Skin epidermis (tissue), 12 donors: Measurements from ENCODE around the gene GYPC.
"Not testable (repeated sequence)": the region's sequence is repeated elsewhere in the genome, so short reads cannot be mapped to it uniquely, and the experiment has no call there.

Experiments
- H3K27ac ChIP-seq, 21 experiments: fragments of 200-600 bp; sonication (generic) in 11 of 21; one replicate each; pipeline ENCODE4 v1.5.0; 2020; ENCODE audit warnings: mild to moderate bottlenecking in 3 of 21, inconsistent platforms in 2 of 21, moderate library complexity in 2 of 21
- H3K4me3 ChIP-seq, 7 experiments: fragments of 200-600 bp; sonication (generic) in 2 of 7; one replicate each; pipeline ENCODE4 v1.5.0; 2020; ENCODE audit warnings: inconsistent platforms in 2 of 7, mild to moderate bottlenecking in 2 of 7, moderate library complexity in 1 of 7

Gene GYPC

GRCh38 chr2:126664234-126664633 lies 8.3 kb downstream of the GYPC start:
- Histone ChIP-seq H3K27ac (peak overlapping the region in 10 of 21 experiments; percentile 4 to 79 (median 40)), H3K4me3 (no peak overlapping the region)

DNA sequence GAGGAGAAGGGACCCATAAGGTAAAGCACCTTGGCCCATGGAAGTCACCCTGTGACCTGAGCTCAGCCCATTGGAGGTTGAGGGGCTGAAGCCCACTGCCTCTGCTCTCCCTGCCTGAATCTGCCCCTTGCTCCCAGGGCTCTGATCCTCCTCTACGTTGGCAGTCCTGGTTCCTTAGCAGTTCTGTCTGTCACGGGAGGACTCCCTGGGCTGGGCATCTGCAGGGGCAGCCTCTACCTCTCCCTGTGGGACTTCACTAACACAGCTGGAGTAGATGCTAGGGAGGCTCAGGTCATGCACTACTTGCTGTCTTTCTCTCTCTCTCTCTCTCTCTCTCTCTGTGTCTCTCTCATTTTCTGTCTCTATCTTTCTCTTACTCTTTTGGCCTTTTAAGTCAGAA lies 8.7 kb downstream of the GYPC start:
- Histone ChIP-seq H3K27ac (peak overlapping the region in 11 of 21 experiments; percentile 4 to 79 (median 38)), H3K4me3 (no peak overlapping the region)

DNA sequence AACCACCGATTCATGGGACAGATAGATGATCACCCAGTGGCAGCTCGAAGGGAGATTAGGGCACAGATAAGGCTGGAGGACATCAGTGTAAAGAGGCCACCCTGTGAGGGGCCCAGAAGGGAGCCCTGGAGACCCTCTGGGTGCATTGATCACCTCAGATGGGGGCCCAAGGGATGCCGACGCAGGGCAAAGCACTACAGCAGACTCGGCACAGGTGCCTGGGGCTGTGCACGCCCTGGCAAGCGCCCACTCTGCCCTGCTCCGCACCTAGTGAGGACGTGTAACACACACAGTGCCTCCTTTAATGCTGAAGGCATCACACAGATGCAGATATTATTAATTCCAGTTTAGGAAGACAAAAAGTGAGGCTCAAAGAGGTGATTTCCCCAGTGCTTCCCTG lies 9.5 kb downstream of the GYPC start:
- H3K4me3 ChIP-seq = no peak overlapping the region
- no peak overlapping the region for H3K27ac ChIP-seq

- H3K27ac ChIP-seq = no peak overlapping the region
These were observed 12.3 kb downstream of the GYPC start for GRCh38 chr2:126668254-126668653.

GRCh38 chr2:126669772-126670171 lies 13.8 kb downstream of the GYPC start:
- Histone ChIP-seq H3K4me3 (no peak overlapping the region), H3K27ac (peak overlapping the region in 4 of 21 experiments; percentile 5 to 54 (median 34))

More at GRCh38 chr2:126668254-126668653, 12.3 kb downstream of the GYPC start:
- no peak overlapping the region for H3K4me3 ChIP-seq

DNA sequence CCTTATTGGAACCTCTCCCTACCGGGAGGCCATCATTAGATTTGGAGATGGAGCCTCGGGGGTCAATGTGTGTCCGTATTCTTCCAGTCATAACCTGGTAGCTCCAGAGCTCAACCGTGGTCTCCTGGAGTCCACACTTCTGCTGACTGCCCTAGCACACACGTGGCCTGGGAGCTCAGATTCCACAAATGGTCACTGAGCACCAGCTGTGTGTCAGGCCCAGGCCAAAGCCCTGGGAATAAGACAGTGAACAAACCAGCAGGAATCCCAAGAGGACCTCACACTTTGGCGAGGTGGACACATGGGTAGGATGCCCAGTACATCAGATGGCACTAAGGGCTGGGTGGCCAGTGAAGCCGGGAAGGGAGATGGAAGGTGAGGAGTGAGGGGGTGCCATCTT lies 15.5 kb downstream of the GYPC start:
- no peak overlapping the region for H3K27ac ChIP-seq
- H3K4me3 ChIP-seq = no peak overlapping the region

DNA sequence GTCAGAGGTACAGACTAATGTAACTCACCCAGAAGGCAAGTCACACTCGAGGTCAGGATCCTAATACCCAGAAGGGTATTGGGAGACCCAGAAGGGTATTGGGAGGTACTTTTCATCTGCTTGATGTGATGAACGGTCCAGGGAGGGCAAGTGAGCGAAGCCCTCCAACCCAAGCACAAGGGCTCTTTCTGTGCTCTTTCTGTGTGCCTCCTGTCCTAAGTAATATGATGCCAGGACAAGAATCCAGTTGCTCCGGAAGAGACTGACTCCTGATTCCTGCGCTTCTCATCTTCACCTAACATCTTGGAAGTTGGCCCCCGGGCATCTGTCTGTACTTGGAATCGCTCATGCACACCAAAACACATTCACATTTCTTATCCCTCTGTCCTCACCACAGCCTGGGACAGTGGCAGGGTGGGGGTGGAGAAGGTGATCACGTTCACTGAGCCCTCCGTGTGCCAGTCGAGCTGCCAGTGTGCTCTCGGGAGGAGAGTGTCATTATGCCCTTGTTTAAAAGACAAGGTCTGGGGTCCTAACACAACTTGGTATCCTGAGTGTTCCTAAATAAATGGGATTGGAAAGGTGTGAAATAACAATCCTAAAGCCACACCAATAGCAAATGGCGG lies 17.1 kb downstream of the GYPC start:
- Histone ChIP-seq H3K27ac (no peak overlapping the region), H3K4me3 (no peak overlapping the region)

DNA sequence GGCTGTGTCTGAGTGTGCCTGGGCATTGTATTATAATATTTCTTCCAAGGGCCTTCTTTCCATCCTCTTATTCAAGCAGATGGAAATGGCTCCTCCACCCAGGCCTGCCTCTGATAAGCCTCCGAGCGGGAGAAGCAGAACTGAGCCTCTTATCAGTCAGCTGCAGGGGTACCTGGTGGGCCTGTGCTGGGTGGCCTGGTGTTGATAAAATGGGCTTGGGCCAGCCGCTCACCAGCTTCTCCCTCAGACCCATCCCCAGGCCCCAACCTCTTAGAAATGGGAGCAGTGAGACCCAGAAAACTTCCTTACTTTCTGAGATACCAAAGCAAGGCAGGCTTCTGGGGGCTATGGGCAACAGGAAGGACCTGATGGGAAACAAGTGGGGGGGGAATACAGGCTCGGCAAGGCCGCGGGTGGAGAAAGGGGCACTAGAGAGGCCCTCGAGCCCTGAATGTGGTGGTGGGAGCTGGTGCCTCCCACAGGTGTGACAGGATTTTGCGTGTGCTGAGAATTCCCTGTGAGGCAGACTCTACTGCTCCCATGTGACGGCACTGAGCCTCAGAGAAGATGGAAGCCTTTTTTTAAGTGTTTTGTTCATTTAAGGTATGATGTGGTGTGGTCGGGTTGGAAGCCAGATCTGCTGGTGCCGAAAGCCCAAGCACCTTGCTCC lies 18.3 kb downstream of the GYPC start:
- H3K27ac ChIP-seq = no peak overlapping the region
- H3K4me3 ChIP-seq = no peak overlapping the region

DNA sequence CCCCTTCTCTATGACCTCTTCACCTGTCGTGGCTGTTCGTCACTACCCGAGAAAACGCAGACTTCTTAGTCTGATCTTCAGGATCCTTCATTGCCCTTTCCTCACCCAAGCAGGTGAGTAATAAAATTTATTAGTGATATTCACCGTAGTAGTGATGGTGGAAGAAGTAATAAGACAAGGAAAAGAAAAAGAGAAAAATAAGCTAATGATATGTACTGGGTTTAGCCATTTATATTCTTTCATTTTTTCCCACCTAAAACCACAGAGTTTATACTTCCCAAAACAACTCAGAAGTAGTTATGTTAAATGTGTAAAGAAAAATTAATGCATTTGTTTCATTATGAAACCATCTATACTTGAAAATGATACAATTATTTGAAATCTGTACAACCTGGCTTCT lies 19.7 kb downstream of the GYPC start:
- Histone ChIP-seq H3K27ac (no peak overlapping the region), H3K4me3 (no peak overlapping the region)

DNA sequence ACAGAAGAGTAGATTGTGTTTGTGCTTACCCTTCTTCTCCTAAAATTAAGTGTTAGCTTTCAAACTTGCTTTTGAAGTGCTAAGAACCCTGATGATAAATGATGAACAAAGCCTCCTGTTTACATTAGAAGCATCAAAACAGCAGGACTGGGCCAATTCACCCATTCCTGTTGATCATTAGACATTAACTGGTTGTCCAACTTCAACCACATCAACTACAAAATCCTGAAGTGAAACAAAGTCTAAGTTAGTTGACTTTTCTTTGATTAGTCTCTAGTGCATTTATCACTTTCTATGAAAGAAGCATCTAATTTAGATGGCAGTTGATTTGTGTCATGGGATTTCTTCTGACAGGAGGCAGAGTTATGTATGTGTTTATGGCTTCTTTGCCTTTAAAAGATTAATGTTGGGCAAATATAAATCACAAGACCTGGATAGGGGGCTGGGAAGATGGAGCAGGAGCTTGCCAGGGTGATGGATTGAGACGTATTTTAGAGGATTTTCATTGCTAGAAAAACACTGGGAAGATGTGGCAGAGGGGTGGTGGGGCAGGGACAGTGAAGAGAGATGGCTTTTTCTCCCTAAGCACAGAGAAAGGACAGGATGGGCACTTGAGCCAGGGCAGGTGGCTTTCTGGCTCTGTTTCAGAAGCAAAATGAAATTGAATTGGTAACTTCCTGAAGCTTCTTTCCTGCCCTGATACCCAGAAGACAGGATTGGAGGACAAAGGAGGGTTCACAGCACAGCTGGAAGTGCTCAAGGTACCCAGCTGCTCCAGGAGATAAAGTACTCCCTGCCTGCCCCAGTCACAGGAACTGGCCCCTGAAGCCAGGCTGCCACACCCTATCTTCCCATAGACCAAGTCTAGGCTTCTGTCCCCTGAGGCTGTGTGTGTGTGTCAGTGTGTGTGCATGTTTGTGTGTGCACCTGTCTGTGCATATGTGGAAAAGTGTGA lies 20.5 kb downstream of the GYPC start:
- H3K4me3 ChIP-seq = no peak overlapping the region
- H3K27ac ChIP-seq = no peak overlapping the region

GRCh38 chr2:126677176-126677538 lies 21.2 kb downstream of the GYPC start:
- Histone ChIP-seq H3K4me3 (no peak overlapping the region), H3K27ac (no peak overlapping the region)

GRCh38 chr2:126678269-126679065 lies 22.5 kb downstream of the GYPC start:
- H3K4me3 ChIP-seq = no peak overlapping the region
- H3K27ac ChIP-seq = no peak overlapping the region

- H3K27ac ChIP-seq = no peak overlapping the region
- H3K4me3 ChIP-seq = no peak overlapping the region
These were observed 23.2 kb downstream of the GYPC start for GRCh38 chr2:126679094-126679713.

- H3K27ac ChIP-seq = no peak overlapping the region
These were observed 25.5 kb downstream of the GYPC start for GRCh38 chr2:126681505-126681904.

GRCh38 chr2:126685629-126686028 lies 29.7 kb downstream of the GYPC start:
- Histone ChIP-seq H3K4me3 (no peak overlapping the region), H3K27ac (no peak overlapping the region)

More at GRCh38 chr2:126681505-126681904, 25.5 kb downstream of the GYPC start:
- H3K4me3 ChIP-seq = no peak overlapping the region

GRCh38 chr2:126686286-126686685 lies 30.3 kb downstream of the GYPC start:
- no peak overlapping the region for H3K27ac ChIP-seq

GRCh38 chr2:126686841-126687485 lies 31.0 kb downstream of the GYPC start:
- no peak overlapping the region for H3K4me3 ChIP-seq
- no peak overlapping the region for H3K27ac ChIP-seq

More at GRCh38 chr2:126686286-126686685, 30.3 kb downstream of the GYPC start:
- no peak overlapping the region for H3K4me3 ChIP-seq

GRCh38 chr2:126687503-126687902 lies 31.5 kb downstream of the GYPC start:
- Histone ChIP-seq H3K27ac (no peak overlapping the region), H3K4me3 (no peak overlapping the region)

- not testable (repeated sequence) for H3K27ac ChIP-seq
These were observed 32.6 kb downstream of the GYPC start for GRCh38 chr2:126688594-126688993.

More at GRCh38 chr2:126688594-126688993, 32.6 kb downstream of the GYPC start:
- not testable (repeated sequence) for H3K4me3 ChIP-seq
